GM18907 (cell line): ENCODE measurements around the gene CDC73.
"Not testable (repeated sequence)": the region's sequence is repeated elsewhere in the genome, so short reads cannot be mapped to it uniquely, and the experiment has no call there.

Experiments used
- ATAC-seq: cut with Tn5 transposase; IDR thresholded peaks from one replicate; pipeline ENCODE4 v1.9.1; 2021; ENCODE audit warnings: mild to moderate bottlenecking, moderate library complexity; ENCODE audit not compliant: unreplicated experiment

Gene CDC73

GRCh38 chr1:193113258-193113991 is 8.4 kb upstream of the CDC73 start:
- ATAC-seq: no peak

- ATAC-seq: no peak
Measured at GRCh38 chr1:193113992-193114332, 7.9 kb upstream of the CDC73 start.

- ATAC-seq: no peak
Measured at GRCh38 chr1:193114485-193115095, 7.2 kb upstream of the CDC73 start.

GRCh38 chr1:193115629-193116227 is 6.1 kb upstream of the CDC73 start:
- ATAC-seq: no peak

GRCh38 chr1:193117167-193117566 is 4.7 kb upstream of the CDC73 start:
- ATAC-seq: not testable (repeated sequence)

GRCh38 chr1:193118194-193118593 is 3.6 kb upstream of the CDC73 start:
- ATAC-seq: no peak

GRCh38 chr1:193118803-193119730 is 2.8 kb upstream of the CDC73 start:
- no peak for ATAC-seq

GRCh38 chr1:193120604-193121166 is 1.1 kb upstream of the CDC73 start:
- ATAC-seq: no peak

GRCh38 chr1:193123751-193124150 is 1.9 kb downstream of the CDC73 start:
- ATAC-seq: no peak

GRCh38 chr1:193125369-193125768 is 3.5 kb downstream of the CDC73 start:
- ATAC-seq: no peak

GRCh38 chr1:193131266-193131860 is 9.5 kb downstream of the CDC73 start:
- ATAC-seq: peak; percentile 58

GRCh38 chr1:193140254-193140653 is 18.4 kb downstream of the CDC73 start:
- ATAC-seq: no peak

GRCh38 chr1:193141804-193142203 is 20.0 kb downstream of the CDC73 start:
- no peak for ATAC-seq

GRCh38 chr1:193142409-193142808 is 20.6 kb downstream of the CDC73 start:
- ATAC-seq: no peak

GRCh38 chr1:193143285-193143684 is 21.5 kb downstream of the CDC73 start:
- ATAC-seq: no peak

GRCh38 chr1:193144361-193144938 is 22.6 kb downstream of the CDC73 start:
- no peak for ATAC-seq

GRCh38 chr1:193144999-193145398 is 23.2 kb downstream of the CDC73 start:
- ATAC-seq: no peak

- ATAC-seq: no peak
Measured at GRCh38 chr1:193156117-193156821, 34.4 kb downstream of the CDC73 start.

- no peak for ATAC-seq
Measured at GRCh38 chr1:193156822-193157142, 35.0 kb downstream of the CDC73 start.

- no peak for ATAC-seq
Measured at GRCh38 chr1:193157360-193157759, 35.5 kb downstream of the CDC73 start.
